Tibial nerve (tissue), 3 donors: ENCODE results near the gene THEMIS.

Experiments used
- CTCF ChIP-seq, 5 experiments: fragments of 200-600 bp in 3 of 5; fragments of 450-650 bp in 2 of 5; sonication (generic) in 3 of 5; IDR thresholded peaks; one replicate each; pipeline ENCODE4 v1.5.1; 2016 to 2019; ENCODE audit warnings: antibody characterized with exemption in 5 of 5, mild to moderate bottlenecking in 3 of 5, moderate library complexity in 2 of 5
- POLR2A ChIP-seq, 2 donors: fragments of 450-650 bp; IDR thresholded peaks; one replicate each; pipeline ENCODE4 v1.6.1; 2017; ENCODE audit warnings: antibody characterized with exemption in 2 of 2, mild to moderate bottlenecking in 2 of 2, moderate library complexity in 2 of 2

- TF ChIP-seq CTCF (IDR thresholded peaks at IDR 0.05) = no peak
- no peak for TF ChIP-seq POLR2A (IDR thresholded peaks at IDR 0.05)
Observed at GRCh38 chr6:127878115-127878514, 22.7 kb downstream of the THEMIS start.
